H1 (cell line): ENCODE results near the gene NUBP2.

Experiments
- CBX8 ChIP-seq: fragments of 300-800, 300-1000 bp; sonication (generic); IDR thresholded peaks from 2 replicates; pipeline ENCODE4 v1.7.1; 2016; ENCODE audit warnings: low read depth, low read length, borderline replicate concordance
- CTBP2 ChIP-seq: IDR thresholded peaks from 2 replicates; pipeline ENCODE4 v1.7.0; 2011; ENCODE audit warnings: borderline replicate concordance, mild to moderate bottlenecking, moderate library complexity, mixed read lengths, low read length; ENCODE audit not compliant: insufficient read depth, insufficient read length
- EGR1 ChIP-seq: IDR thresholded peaks from 2 replicates; pipeline ENCODE4 v1.6.1; 2011; ENCODE audit warnings: low read depth, low read length, borderline replicate concordance
- EP300 ChIP-seq, 2 experiments: IDR thresholded peaks; 1 replicate in 1 of 2; 2 replicates in 1 of 2; pipeline ENCODE4 v1.6.1; 2011 to 2012; ENCODE audit warnings: low read depth in 2 of 2, low read length in 2 of 2, mild to moderate bottlenecking in 2 of 2, borderline replicate concordance in 1 of 2, inconsistent platforms in 1 of 2, moderate library complexity in 1 of 2
- EZH2 ChIP-seq: fragments of 200-600 bp; sonication (generic); IDR thresholded peaks from 2 replicates; pipeline ENCODE4 v1.7.1; 2012; ENCODE audit warnings: low read depth, mild to moderate bottlenecking, moderate library complexity, low read length, inconsistent platforms; ENCODE audit not compliant: severe bottlenecking
- POLR2A ChIP-seq, 2 experiments: IDR thresholded peaks; 1 replicate in 1 of 2; 2 replicates in 1 of 2; pipeline ENCODE4 v1.6.1; 2011; ENCODE audit warnings: low read depth in 2 of 2, low read length in 2 of 2, mild to moderate bottlenecking in 2 of 2; ENCODE audit errors: control extremely low read depth in 1 of 2
- POLR2AphosphoS5 ChIP-seq: IDR thresholded peaks from 2 replicates; pipeline ENCODE4 v1.6.1; 2011; ENCODE audit warnings: low read depth, low read length
- RNF2 ChIP-seq: fragments of 200-900, 300-1000 bp; sonication (generic); IDR thresholded peaks from 2 replicates; pipeline ENCODE4 v1.7.1; 2016; ENCODE audit warnings: borderline replicate concordance, low read depth, mild to moderate bottlenecking, antibody characterized with exemption, low read length; ENCODE audit not compliant: poor library complexity, severe bottlenecking; ENCODE audit errors: missing control alignments
- TAF1 ChIP-seq: IDR thresholded peaks from 2 replicates; pipeline ENCODE4 v1.6.1; 2011; ENCODE audit warnings: mild to moderate bottlenecking, low read depth, low read length
- YY1 ChIP-seq: IDR thresholded peaks from 2 replicates; pipeline ENCODE4 v1.6.1; 2011; ENCODE audit warnings: low read depth, mild to moderate bottlenecking, low read length
- TF ChIP-seq, protein P1 (sequence below), 3 experiments: IDR thresholded peaks; 1 replicate in 2 of 3; 2 replicates in 1 of 3; pipeline versions ENCODE4 v1.5.1 to v1.6.1; 2011; ENCODE audit warnings: low read length in 3 of 3, mild to moderate bottlenecking in 3 of 3, inconsistent platforms in 2 of 3, low read depth in 1 of 3, moderate library complexity in 1 of 3; ENCODE audit not compliant: insufficient read depth in 1 of 3; ENCODE audit errors: control extremely low read depth in 1 of 3
- TF ChIP-seq, protein P2 (sequence below): IDR thresholded peaks from 2 replicates; pipeline ENCODE4 v1.6.1; 2011; ENCODE audit warnings: low read length, improper control_type of control experiment

DNA sequence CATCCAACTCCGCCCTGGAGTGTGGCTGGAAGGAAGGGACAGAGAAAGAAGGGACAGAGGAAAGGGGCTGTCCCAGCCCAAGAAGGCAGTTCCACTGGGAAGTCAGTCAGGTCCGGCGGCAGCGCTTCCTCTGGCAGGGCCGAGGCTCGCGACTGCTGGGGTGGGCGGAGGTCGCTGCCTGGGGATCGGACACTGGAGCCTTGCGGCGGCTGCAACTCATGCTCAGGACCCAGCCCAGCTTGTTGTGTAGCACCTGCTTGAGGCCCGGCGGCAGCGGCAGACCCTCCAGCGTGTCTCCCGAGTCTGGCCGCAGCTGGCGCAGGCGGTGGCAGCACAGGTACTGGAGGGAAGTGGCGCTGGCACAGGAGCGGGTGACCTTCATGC, 5.8 kb upstream of the NUBP2 start:
- TF ChIP-seq EP300 (IDR thresholded peaks at IDR 0.05; ENCODE audit: borderline replicate concordance in 1 of 2, low read depth in 2 of 2, low read length in 2 of 2) (no peak), EGR1 (no peak), POLR2AphosphoS5 (no peak), EZH2 (no peak), TAF1 (no peak), POLR2A (IDR thresholded peaks at IDR 0.05; ENCODE audit: control extremely low read depth in 1 of 2, low read depth in 2 of 2, low read length in 2 of 2) (no peak), YY1 (no peak), RNF2 (no peak), CBX8 (no peak), CTBP2 (no peak)
- TF ChIP-seq, protein P1, sequence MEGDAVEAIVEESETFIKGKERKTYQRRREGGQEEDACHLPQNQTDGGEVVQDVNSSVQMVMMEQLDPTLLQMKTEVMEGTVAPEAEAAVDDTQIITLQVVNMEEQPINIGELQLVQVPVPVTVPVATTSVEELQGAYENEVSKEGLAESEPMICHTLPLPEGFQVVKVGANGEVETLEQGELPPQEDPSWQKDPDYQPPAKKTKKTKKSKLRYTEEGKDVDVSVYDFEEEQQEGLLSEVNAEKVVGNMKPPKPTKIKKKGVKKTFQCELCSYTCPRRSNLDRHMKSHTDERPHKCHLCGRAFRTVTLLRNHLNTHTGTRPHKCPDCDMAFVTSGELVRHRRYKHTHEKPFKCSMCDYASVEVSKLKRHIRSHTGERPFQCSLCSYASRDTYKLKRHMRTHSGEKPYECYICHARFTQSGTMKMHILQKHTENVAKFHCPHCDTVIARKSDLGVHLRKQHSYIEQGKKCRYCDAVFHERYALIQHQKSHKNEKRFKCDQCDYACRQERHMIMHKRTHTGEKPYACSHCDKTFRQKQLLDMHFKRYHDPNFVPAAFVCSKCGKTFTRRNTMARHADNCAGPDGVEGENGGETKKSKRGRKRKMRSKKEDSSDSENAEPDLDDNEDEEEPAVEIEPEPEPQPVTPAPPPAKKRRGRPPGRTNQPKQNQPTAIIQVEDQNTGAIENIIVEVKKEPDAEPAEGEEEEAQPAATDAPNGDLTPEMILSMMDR (IDR thresholded peaks at IDR 0.05; ENCODE audit: control extremely low read depth in 1 of 3, insufficient read depth in 1 of 3, low read depth in 1 of 3, low read length in 3 of 3) = no peak
- TF ChIP-seq, protein P2, sequence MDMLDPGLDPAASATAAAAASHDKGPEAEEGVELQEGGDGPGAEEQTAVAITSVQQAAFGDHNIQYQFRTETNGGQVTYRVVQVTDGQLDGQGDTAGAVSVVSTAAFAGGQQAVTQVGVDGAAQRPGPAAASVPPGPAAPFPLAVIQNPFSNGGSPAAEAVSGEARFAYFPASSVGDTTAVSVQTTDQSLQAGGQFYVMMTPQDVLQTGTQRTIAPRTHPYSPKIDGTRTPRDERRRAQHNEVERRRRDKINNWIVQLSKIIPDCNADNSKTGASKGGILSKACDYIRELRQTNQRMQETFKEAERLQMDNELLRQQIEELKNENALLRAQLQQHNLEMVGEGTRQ = no peak
